Islet precursor cell (in vitro differentiated cells): ENCODE data around the gene CLTCL1.
"Not testable (repeated sequence)": the region's sequence is repeated elsewhere in the genome, so short reads cannot be mapped to it uniquely, and the experiment has no call there.

ENCODE experiments used
- DNase-seq: peaks from one replicate; pipeline ENCODE4 v3.0.0-alpha.2; 2018

Gene CLTCL1

DNA sequence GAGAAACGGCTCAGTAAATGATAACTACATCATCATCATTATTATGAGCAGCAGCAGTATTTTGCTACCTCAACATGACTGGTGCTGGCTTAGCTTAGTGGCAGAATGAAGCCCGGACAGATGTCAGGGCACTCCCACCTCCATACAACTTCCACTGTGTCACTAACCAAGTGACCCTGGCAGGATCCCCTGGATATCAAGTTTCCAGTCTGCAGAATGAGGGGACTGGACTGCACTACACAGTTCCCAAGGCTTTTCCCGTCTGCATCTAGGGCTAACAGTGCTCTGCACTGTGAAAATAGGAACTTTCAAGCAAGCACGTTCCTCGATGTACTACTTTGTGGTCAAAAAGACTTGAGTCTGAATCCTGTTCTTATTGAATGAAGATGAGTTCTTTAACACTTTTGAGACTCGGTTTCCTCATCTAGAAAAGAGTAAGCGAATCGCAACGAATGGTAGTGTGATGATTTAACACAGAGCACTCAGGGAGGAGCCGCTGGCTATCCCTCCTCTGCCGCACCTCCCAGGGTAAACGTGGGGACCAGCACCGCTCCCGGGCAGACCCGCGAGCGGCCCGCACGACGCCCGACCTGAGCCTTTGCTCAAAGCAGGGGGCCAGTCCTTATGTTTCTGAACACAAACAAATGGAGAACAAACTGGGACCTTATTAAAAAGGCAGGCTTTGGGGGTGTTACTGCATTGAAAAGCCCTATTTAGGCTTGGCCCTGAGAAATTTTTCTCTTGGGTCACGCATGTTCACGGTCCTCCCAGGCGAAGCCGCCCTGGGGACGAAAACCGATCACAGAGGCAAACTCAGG, 910 bp downstream of the CLTCL1 start:
- DNase-seq, result no peak

DNA sequence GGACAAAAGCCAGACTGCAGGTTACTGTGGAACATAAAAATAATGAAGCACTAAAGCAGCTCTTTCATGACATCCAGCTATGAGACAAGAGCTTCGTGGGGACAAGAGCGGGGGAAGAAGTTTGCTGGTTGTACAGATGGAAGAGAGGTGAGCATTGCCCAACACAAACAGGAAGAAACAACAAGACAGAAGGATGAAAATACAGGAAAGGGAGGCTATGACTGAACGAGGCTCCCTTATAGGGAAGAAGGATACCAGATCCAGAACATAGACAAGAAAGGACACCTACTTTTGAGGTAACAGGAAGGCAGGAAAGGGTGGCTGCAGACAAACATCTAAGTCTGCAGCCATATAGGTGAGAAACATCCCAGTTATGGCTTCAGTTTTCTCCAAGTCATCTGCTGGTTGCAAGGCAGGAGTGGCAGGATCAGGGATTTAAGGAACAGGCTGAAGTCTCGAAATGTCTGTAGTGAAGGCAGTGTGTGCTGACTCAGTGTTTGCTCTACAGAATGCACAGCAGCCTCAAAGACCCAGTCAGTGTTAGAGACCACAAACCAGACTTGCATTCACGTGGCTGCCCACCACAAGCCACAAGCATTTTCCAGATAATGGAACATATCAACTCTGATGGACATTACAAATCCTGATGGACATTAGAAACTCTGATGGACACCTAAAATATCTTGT, 1.9 kb downstream of the CLTCL1 start:
- peak; percentile 72 for DNase-seq

DNA sequence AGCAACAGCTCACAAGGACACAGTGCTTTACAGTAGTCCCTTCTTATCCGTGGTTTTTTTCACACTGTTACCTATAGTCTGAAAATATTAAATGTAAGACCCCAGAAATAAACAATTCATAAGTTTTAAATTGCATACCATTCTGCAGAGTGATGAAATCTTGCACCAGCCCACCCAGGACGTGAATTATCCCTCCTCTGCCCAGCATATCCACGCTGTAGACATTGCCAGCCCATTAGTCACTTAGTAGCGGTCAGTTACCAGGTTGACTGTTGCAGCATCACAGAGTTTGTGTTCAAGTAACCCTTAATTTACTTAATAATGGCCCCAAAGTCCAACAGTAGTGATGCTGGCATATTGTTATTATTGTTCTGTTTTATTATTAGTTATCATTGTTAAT, 3.6 kb downstream of the CLTCL1 start:
- DNase-seq, result peak; percentile 69

DNA sequence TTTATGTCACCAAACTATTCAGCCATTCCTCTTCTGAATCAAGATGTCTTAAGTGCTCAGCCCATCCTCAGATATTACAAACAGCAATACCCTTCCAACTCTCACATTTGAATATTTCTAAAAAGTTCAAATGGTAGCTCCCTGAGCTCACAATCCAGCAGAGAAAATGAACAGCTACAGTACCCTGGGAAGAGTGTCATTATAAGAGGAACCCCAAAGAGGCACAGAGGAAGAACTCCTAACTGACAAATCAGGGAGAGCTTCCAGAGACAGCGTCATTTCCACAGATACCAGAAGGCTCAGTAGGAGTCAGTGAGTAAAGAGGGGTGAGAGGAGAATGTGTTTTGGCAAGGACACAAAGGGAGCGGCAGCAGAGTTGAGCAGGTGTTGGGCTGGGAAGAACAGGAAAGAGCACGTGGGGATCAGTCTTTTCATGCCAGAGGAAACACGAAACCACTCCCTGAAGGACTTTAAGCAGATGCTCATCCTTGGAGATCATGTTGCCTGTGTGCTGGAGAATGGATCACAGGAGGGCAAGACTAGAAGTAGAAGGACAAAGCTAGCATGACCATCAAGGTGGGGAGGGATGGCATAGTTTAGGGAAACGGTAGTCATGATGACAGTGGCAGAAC, 4.3 kb downstream of the CLTCL1 start:
- DNase-seq, result no peak

DNA sequence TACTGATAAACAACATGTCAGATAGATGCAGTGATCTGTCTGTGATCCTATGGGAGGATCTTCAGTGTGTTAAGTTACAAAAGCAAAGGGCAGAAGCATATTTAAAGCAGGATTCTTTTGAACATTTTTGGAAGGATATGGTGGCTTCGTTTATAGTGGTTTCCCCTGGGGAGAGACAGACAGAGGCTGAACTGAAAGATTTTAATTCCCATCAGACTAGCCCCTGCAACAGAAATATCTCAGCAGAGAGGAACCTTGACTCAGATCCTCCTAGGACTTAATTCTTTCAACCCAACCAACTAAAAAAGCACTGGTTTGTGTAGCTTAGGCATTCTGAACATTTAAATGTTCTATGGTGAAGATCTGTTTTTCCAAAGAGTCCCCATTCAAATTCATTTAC, 5.7 kb downstream of the CLTCL1 start:
- DNase-seq, result no peak

DNA sequence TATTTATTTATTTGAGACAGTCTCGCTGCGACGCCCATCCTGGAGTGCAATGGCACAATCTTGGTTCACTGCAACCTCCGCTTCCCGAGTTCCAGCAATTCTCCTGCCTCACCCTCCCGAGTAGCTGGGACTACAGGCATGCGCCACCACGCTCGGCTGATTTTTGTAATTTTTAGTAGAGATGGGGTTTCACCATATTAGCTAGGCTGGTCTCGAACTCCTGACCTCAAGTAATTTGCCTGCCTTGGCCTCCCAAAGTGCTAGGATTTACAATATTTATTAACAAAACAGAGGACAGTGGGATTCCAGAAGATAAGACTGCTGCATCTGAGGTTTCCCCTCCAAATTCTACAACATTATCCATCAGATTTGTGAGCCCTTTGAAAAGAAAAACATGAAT, 12.4 kb downstream of the CLTCL1 start:
- DNase-seq, result not testable (repeated sequence)

DNA sequence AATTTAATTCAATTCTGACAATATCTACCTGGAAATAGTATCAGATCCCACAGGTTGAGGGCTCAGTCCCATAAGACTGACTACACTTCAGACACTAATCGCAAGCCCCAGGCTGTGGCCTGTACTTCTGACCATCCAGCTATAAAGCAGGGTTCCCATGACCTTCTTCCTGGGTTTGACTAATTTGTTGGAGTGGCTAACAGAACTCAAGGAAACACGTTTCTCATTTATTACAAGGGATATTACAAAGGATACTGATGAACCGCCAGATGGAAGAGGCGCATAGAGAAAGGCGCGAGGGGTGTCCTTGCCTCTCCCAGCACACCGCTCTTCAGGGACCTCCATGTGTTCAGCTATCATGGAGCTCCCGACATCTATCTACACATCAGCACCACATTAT, 13.7 kb downstream of the CLTCL1 start:
- no peak for DNase-seq

DNA sequence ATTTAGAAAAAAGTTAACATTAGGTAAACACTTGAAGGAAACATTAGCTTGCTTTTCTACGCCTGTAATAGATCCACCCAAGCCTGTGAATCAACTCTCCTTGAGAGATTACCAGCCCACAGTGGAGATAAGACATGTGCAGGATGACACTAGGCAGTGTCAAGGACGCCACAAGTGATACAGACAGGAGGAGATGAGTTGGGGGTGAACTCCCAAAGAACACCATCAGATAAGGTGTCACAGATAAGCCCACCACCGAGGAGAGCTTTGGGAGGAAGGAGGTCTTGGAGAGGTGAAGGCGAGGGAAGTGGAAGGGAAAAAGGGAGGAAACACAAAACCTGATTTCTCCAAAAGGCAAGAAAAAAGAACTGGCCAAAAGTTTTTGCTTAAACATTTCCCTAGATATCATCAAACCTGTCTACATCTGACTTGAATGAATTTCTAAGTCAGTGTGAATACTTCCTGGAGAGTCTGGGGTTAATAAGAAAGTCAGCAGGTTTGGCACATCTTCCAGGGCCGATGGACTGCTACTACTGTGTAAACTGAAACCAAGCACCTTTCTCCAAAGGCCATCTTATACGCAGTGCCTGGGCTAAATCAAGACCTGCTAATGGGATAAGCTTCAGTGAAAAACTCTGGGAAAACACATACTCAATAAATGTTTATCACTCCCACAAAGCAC, 15.5 kb downstream of the CLTCL1 start:
- DNase-seq, result no peak

DNA sequence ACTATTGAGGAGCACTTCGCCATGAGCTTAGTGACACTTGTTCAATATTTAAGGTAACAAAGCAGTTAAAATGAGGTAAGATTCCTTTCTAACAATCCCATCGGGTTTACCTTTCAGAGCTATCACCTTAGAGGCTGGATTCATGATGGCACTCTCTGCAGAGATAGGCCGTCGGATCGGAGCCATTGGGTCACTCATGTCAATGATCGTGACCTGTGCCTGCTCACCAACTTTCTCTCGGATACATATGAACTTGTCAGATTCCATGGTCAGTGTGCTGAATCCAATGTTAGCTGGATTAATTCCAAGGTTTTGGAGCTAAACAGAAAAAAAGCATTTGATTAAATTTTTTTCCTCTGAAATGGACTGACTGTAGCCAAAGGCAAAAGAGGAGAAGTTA, 16.0 kb downstream of the CLTCL1 start:
- no peak for DNase-seq

DNA sequence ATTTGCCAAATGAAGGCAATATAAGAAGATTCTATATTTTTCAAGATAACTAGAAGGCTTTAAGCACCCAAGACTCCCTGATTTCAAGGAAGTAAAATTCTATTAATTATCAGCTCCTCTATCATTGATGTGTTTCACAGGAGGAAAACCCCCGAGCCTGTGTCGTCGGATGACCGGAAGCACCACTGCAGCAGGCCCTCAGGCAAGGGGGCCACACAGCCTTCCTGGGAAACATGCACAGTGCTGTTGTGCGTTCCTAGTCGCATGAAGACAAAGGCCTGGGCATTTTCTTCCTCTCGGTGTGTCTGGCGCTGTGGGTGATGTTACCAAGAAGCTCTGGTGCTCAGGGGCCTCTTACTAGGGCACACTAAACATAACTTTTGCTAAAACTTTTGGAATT, 16.4 kb downstream of the CLTCL1 start:
- no peak for DNase-seq

DNA sequence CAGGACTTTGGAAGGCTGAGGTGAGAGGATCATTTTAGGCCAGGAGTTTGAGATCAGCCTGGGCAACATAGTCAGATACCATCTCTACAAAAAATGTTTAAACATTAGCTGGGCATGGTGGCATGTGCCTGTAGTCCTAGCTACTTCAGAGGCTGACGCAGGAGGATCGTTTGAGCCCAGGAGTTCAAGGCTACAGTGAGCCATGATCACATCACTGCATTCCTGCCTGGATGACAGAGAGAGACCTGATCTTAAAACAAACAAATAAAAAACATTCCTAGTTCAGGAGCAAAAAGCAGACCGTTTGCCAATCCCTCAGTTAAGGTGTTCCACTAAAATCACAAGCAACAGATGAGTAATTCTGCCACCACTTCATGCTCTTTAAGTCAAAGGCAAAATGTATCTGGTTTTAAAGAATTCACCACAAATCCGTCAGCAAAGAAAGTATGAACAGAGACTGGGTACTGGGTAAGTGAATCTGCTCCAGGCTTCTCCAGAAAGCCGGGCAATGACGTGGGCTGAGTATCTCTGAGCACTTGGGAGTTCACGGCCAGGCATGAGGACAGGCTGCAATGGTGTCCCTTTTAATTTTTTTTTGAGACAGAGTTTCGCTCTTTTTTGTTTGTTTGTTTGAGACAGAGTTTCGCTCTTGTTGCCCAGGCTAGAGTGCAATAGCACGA, 19.5 kb downstream of the CLTCL1 start:
- DNase-seq, result no peak

DNA sequence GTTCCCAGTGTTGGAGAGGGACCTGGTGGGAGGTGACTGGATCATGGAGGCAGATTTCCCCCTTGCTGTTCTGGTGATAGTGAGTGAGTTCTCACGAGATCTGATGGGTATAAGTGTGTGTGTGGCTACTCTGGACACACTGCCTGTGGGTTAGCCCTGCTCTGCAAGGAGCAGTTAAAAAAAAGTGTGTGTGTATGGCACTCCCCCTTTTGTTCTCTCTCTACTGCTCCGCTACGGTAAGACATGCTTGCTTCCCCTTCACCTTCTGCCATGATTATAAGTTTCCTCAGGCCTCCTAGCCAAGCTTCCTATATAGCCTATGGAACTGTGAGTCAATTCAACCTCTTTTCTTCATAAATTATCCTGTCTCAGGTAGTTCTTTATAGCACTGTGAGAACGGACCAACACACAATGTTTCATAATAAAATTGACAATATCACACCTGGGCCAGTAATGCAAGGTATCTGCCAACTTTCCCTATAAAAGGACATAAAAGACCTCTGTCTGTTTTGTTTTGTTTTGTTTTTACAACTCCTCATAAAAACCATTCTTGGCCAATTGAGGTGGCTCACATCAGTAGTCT, 20.2 kb downstream of the CLTCL1 start:
- no peak for DNase-seq

DNA sequence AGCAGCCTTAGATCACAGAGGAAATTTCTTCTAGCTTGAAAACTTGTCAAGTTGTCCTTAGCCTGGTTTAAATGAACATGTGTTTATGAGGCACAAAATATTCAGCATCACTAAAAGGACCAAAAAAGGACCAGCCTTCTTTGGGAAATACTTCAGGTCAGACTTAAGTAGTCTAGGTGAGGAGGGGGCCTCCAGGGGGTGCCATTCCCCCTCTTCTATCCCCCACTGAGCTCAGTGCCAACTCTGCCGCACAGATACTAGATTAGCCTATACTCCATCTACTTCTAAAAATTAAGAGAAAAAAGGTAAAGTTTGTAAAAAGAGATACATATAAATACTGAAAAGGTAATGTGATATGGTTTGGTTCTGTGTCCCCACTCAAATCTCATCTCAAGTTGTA, 20.6 kb downstream of the CLTCL1 start:
- no peak for DNase-seq

DNA sequence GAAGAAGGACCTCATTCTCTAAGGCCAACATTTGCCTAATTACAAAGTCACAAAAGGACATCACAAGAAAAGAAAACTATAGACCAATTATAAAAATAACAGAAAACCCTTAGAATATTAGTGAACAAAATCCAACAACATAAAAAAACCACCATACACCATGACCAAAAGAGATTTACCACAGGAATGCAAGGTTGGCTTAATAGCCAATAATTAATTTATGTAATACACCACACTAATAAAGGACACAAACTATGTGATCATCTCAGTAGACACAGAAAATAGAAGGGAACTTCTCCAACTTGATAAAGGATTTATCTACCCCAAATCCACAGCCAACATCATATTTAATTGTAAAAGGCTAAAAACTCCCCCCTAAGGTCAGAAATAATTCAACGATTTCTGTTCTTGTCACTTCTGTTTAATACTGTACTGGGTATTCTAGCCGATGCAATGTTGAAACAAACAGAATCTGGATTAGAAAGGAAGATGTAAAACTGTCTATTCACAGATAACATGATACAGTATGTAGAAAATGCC, 24.9 kb downstream of the CLTCL1 start:
- no peak for DNase-seq

DNA sequence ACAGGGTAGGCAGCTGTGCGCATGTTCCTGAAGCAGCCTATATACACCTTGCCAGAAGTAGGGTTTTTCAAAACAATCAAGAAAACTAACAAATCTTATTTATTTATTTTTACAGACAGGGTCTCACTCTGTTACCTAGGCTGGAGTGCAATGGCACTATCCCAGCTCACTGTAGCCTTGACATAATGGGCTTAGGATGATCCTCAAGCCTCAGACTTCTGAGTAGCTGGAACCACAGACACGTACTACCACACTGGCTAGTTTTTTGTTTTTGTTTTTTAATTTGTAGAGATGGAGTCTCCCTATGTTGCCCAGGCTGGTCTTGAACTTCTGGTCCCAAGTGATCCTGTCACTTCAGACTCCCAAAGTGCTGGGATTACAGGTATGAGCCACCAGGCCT, 25.7 kb downstream of the CLTCL1 start:
- no peak for DNase-seq

DNA sequence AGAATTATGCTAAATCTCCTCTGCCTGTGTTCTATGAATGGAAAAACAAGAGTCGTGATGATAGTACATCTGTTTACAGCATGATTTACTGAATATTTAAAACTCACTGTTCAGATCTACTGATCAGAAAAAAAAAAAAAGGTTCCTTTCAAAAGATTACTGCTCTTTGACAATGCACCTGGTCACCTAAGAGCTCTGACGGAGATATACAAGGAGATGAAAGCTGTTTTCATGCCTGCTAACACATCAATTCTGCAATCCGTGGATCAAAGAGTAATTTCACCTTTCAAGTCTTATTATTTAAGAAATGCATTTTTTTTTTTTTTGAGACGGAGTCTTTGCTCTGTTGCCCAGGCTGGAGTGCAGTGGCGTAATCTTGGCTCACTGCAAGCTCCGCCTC, 30.7 kb downstream of the CLTCL1 start:
- DNase-seq, result no peak

DNA sequence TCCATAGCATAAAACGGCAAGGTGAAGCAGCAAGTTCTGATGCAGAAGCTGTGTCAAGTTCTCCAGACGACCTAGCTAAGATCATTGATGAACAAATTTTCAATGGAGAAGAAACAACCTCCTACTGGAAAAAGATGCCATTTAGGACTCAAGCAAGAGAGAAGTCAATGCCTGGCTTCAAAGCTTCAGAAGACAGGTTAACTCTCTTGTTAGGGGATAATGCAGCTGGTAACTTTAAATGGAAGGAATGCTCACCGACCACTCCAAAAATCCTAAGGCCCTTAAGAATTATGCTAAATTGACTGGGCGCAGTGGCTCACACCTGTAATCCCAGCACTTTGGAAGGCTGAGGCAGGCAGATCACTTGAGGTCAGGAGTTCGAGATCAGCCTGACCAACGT, 31.3 kb downstream of the CLTCL1 start:
- DNase-seq, result no peak

DNA sequence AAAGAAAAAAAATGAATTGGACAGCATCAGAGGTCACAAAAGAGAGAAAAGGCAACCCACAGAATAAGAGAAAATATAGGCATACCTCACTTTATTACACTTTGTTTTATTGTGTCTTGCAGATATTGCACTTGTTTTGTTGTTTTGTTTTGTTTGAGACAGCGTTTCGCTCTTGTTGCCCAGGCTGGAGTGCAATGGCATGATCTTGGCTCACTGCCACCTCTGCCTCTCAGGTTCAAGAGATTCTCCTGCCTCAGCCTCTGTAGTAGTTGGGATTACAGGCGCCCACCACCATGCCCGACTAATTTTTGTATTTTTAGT, 32.6 kb downstream of the CLTCL1 start:
- DNase-seq, result not testable (repeated sequence)

DNA sequence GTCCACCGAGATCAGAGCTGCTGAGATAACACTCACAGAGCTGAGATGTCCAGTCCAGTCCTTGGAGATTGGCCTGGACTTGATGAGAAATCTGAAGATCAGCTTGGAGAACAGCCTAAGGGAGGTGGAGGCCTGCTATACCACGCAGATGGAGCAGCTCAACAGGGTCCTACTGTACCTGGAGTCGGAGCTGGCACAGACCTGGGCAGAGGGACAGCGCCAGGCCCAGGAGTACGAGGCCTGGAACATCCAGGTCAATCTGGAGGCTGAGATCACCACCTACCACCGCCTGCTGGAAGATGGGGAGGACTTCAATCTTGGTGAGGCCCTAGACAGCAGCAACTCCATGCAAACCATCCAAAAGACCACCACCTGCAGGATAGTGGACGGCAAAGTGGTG, 33.1 kb downstream of the CLTCL1 start:
- no peak for DNase-seq

DNA sequence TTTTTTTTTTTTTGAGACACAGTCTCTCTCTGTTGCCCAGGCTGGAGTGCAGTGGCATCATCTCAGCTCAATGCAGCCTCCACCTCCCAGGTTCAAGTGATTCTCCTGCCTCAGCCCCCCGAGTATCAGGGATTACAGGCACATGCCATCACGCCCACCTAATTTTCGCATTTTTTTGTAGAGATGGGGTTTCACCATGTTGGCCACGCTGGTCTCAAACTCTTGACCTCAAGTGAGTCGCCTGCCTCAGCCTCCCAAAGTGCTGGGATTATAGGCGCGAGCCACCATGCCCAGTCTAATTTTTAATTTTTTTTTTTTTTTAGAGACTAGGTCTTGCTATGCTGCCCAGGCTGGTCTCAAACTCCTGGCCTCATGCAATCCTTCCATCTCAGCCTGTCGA, 35.2 kb downstream of the CLTCL1 start:
- not testable (repeated sequence) for DNase-seq

DNA sequence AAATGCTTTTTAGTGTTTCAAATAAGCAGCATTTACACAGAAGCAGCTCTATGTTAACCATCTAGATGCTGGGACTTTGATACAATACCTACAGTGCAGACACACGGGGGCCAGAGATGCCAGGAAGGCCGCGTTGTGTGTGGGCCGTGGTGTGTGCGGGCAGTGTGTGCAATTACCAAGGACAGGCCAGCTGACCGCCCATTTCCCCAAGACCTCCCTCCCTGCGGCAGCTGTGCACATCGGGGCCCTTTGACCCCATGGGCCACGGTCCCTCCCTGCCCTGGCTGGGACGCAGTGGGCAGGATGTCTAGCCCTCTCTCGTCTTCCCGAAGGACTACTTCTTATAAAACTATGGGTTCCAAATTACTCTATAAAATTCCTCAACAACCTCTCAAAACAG, 38.4 kb downstream of the CLTCL1 start:
- no peak for DNase-seq

DNA sequence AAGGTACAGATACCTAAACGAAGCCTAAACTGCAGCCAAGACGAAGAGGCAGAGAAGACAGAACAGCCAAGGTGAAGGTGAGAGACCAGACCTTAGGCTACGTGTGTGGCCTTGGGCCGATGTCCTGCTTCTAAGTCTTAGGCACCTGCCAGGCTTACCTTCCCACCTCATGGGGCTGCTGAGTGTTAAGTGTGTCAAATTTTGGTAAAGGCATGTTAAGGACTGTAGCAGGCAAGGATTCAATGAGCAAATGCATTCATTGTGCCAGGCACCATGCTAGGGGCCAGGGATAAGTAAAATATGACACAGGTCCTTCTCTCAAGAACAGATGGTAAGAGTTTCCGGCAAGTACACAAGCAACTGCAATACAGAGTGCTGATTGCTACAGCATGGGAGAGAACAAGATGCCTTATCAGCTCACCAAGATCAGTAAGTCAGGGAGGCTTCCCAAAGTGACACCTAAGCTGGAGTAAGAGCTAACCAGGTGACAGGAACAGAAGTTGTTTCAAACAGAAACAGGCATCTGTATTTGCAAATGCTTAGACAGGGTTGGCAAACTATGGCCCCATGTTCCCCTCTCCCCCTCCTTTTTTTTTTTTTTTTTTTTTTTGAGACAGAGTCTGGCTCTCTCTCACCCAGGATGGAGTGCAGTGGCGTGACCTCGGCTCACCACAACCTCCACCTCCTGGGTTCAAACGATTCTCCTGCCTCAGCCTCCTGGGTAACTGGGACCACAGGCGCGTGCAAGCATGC, 46.7 kb downstream of the CLTCL1 start:
- no peak for DNase-seq
